ENCODE data around the gene ANO6.

GRCh38 chr12:45425426-45425825 is 209.5 kb downstream of the ANO6 start:
- TF ChIP-seq CTCF (IDR thresholded peaks at IDR 0.05) (no peak), ZFX (IDR thresholded peaks at IDR 0.05; ENCODE audit: borderline replicate concordance) (no peak)
